Skeletal muscle satellite cell (primary cell): ENCODE measurements around the gene RNFT1. TPM values are rescaled to one million over a fixed set of nuclear protein-coding genes. Genes with fewer than 3 reads are reported as not detected.

Source experiments
- H3K27me3 ChIP-seq: 2 replicates; pipeline ENCODE4 v1.7.0; 2013; ENCODE audit warnings: low read length; ENCODE audit not compliant: control insufficient read depth, insufficient read depth
- H3K36me3 ChIP-seq: 2 replicates; pipeline ENCODE4 v1.7.0; 2013; ENCODE audit warnings: mild to moderate bottlenecking, control low read depth, low read length; ENCODE audit not compliant: insufficient read depth
- H3K4me1 ChIP-seq: 2 replicates; pipeline ENCODE4 v1.7.0; 2013; ENCODE audit warnings: low read length; ENCODE audit not compliant: control insufficient read depth, insufficient read depth
- H3K4me2 ChIP-seq: 2 replicates; pipeline ENCODE4 v1.7.0; 2013; ENCODE audit warnings: mild to moderate bottlenecking, low read length
- H3K4me3 ChIP-seq: 2 replicates; pipeline ENCODE4 v1.7.0; 2013; ENCODE audit warnings: low read length
- H3K9ac ChIP-seq: 2 replicates; pipeline ENCODE4 v1.7.0; 2013; ENCODE audit warnings: mild to moderate bottlenecking, low read depth, low read length, moderate library complexity
- H3K9me3 ChIP-seq: replicated peaks from 2 replicates; pipeline ENCODE4 v1.7.0; 2013; ENCODE audit warnings: mild to moderate bottlenecking, control low read depth, low read length
- small RNA-seq: library from RNA; depleted of rRNA; stranded (forward); fragments of <200 nt; gene quantifications from one replicate; pipeline ENCODE3, GENCODE V24; 2012

Gene RNFT1

GRCh38 chr17:59916446-59916845, 48.1 kb downstream of the RNFT1 start:
- H3K27me3 ChIP-seq, result no peaks in the 10 kb centered on the region
- no peaks in the 10 kb centered on the region for H3K4me1 ChIP-seq
- H3K36me3 ChIP-seq, result peaks cover 25% of the 10 kb centered on the region
- no peak overlapping the region for H3K4me3 ChIP-seq
- no peak overlapping the region for H3K4me2 ChIP-seq
- H3K9ac ChIP-seq, result no peak overlapping the region
- no peaks in the 10 kb centered on the region for H3K9me3 ChIP-seq

GRCh38 chr17:59914274-59914854, 50.2 kb downstream of the RNFT1 start:
- Histone ChIP-seq H3K4me3 (no peak overlapping the region), H3K36me3 (peaks cover 25% of the 10 kb centered on the region), H3K9ac (no peak overlapping the region), H3K4me1 (no peaks in the 10 kb centered on the region), H3K9me3 (no peaks in the 10 kb centered on the region), H3K27me3 (no peaks in the 10 kb centered on the region), H3K4me2 (no peak overlapping the region)

- no peaks in the 10 kb centered on the region for H3K27me3 ChIP-seq
- H3K36me3 ChIP-seq, result peaks cover 2% of the 10 kb centered on the region
- H3K4me3 ChIP-seq, result no peak overlapping the region
- no peak overlapping the region for H3K9ac ChIP-seq
- H3K4me1 ChIP-seq, result no peaks in the 10 kb centered on the region
- H3K4me2 ChIP-seq, result no peak overlapping the region
- H3K9me3 ChIP-seq, result no peaks in the 10 kb centered on the region
Measured at GRCh38 chr17:59907467-59907866, 57.1 kb downstream of the RNFT1 start.

GRCh38 chr17:59903455-59903854, 61.1 kb downstream of the RNFT1 start:
- Histone ChIP-seq H3K4me1 (no peaks in the 10 kb centered on the region), H3K9me3 (no peaks in the 10 kb centered on the region), H3K27me3 (no peaks in the 10 kb centered on the region), H3K36me3 (no peaks in the 10 kb centered on the region), H3K4me2 (no peak overlapping the region), H3K9ac (no peak overlapping the region), H3K4me3 (no peak overlapping the region)

Small RNA genes within 50 kb of the gene (small RNA-seq; reads per million reads assigned to genes)
- not detected for gene RPS29P21
